ENCODE data around the gene CAPS2. TPM values are rescaled to one million over a fixed set of nuclear protein-coding genes. Genes with fewer than 3 reads are reported as not detected.
A peak's percentile ranks its signal among the peaks of the same experiment; 100 is the strongest.

Gene CAPS2
- total RNA-seq, 2 experiments from 2014 or later, result 1.9 to 2.5 TPM

DNA sequence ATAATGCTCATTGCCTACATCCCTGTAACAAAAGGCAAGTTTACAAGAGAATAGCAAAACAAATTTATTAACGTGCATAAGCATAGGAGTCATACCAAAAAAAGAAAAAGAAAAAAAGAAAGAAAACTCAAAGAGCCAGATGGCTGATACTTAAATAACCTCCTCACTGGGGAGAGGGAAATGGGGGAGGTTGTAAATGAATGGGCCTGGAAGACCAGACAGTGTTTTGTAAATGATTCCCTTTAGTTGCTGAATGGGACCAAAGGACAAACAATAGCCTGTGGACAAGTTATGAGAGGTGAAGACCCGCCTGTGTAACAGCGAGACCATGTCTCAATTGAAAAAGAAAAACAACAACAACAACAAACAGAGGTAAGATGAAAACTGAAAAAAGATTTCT lies 35.3 kb downstream of the CAPS2 start:
- H3K27me3 Mint-ChIP-seq (ENCODE audit: low read depth), result no peaks in the 10 kb centered on the region
- intact Hi-C loops (cut with micrococcal nuclease), result no loop called here
- no peaks in the 10 kb centered on the region for H3K4me1 Mint-ChIP-seq (ENCODE audit: low read depth)
- H3K27ac Mint-ChIP-seq, result no peak overlapping the region
- no peak overlapping the region for H3K4me3 Mint-ChIP-seq
- no peak for DNase-seq
- no peaks in the 10 kb centered on the region for H3K9me3 Mint-ChIP-seq
- CTCF ChIA-PET, result no interaction called here
- H3K36me3 Mint-ChIP-seq (ENCODE audit: low read depth), result no peaks in the 10 kb centered on the region

DNA sequence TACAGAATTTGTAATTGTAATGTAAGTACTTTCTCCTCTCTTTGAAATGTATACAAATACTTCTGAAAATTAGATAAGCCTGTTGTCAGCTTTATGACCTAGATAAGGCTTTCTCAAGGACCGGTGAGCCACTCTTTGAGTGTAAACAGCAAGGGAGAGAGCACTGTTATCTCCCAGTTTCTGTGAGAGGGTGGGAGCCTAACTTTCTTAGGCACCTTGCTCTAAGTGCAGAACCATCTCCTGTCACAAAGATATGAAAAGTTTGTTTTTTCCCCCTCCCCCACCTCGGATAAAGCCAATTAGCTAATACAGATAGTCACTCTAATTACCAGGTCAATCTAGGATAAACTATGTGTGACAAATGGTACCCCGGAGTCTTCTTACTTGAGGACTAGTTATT lies 35.8 kb downstream of the CAPS2 start:
- Mint-ChIP-seq H3K4me3 (no peak overlapping the region), H3K4me1 (ENCODE audit: low read depth) (no peaks in the 10 kb centered on the region), H3K27ac (no peak overlapping the region), H3K9me3 (no peaks in the 10 kb centered on the region), H3K27me3 (ENCODE audit: low read depth) (no peaks in the 10 kb centered on the region), H3K36me3 (ENCODE audit: low read depth) (no peaks in the 10 kb centered on the region)
- intact Hi-C loops (cut with micrococcal nuclease), result no loop called here
- DNase-seq, result no peak
- CTCF ChIA-PET, result no interaction called here

DNA sequence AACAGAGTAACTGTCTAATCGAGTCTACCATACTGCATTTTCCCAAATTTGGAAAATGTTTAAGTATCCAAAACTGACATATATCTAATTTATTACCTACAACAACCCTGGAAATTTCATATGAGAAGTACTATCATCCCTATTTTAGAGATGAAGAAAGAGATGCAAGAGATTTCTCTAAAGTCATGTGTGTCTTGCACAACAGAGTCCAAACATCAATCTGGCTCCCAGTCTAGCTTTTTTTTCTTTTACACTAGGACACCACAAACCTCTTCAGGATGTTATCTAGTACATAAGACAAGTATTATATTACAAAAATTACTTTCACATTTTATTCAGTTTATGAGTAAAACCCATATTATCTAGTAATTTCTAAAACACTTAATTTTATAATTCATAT lies 39.1 kb downstream of the CAPS2 start:
- Mint-ChIP-seq H3K4me3 (no peak overlapping the region), H3K27ac (no peak overlapping the region), H3K27me3 (ENCODE audit: low read depth) (no peaks in the 10 kb centered on the region), H3K9me3 (no peaks in the 10 kb centered on the region), H3K4me1 (ENCODE audit: low read depth) (no peaks in the 10 kb centered on the region), H3K36me3 (ENCODE audit: low read depth) (no peaks in the 10 kb centered on the region)
- intact Hi-C loops (cut with micrococcal nuclease), result no loop called here
- CTCF ChIA-PET, result no interaction called here
- DNase-seq, result no peak

DNA sequence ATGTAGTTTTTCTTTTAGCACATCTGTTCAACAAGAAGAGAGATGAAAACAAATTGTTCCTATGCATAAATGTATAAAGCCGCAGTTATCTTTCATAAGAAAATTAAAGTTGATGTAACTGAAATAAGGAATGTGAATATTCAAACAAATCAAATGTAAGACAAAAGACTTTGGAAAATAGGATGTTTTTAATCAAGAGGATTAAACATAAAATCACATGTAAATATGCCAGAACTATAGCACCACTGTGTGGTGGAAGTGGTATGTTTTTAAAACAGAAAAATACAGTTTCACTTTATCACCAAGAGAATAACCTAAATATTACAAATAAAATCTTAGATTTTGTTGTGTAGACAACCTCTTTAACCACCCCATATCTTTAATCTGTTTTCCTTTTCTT lies 40.4 kb downstream of the CAPS2 start:
- Mint-ChIP-seq H3K27ac (no peak overlapping the region), H3K27me3 (ENCODE audit: low read depth) (no peaks in the 10 kb centered on the region), H3K9me3 (no peaks in the 10 kb centered on the region), H3K4me3 (no peak overlapping the region), H3K4me1 (ENCODE audit: low read depth) (no peaks in the 10 kb centered on the region), H3K36me3 (ENCODE audit: low read depth) (no peaks in the 10 kb centered on the region)
- CTCF ChIA-PET, result interaction anchor here (0.7 kb wide), 1 partner anchor 158 kb away, joined by 4 read pairs; no protein-coding TSS in a partner anchor
- intact Hi-C loops (cut with micrococcal nuclease), result loop anchor here (1.0 to 5.0 kb wide), 3 partner anchors 132 to 600 kb away; no protein-coding TSS in a partner anchor
- DNase-seq, result no peak

DNA sequence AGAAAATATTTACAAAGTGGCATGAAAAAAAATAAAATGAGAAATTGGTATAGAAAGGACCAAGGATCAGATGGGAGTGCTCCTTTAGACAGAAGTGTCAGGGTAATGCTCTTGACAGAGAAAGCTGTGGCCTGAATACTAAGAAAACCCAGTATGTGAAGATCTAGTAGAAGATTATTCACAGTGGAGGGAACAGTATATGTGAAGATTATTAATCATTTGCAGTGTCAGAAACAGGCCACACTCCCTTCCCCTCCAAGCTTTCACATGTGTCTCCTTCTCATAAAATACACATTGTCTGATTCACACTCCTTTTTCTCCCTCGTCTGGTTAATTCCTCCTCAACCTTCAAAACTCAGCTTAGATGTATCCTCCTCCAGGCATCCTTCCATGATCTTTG lies 41.3 kb downstream of the CAPS2 start:
- Mint-ChIP-seq H3K4me1 (ENCODE audit: low read depth) (no peaks in the 10 kb centered on the region), H3K27ac (no peak overlapping the region), H3K27me3 (ENCODE audit: low read depth) (no peaks in the 10 kb centered on the region), H3K9me3 (no peaks in the 10 kb centered on the region), H3K4me3 (no peak overlapping the region), H3K36me3 (ENCODE audit: low read depth) (no peaks in the 10 kb centered on the region)
- no peak for DNase-seq
- CTCF ChIA-PET, result interaction anchor here (0.6 to 1.6 kb wide), 3 partner anchors 13 to 44 kb away, joined by 3 read pairs; no protein-coding TSS in a partner anchor
- intact Hi-C loops (cut with micrococcal nuclease), result loop anchor here (1.0 to 5.0 kb wide), 2 partner anchors 132 to 486 kb away; no protein-coding TSS in a partner anchor

DNA sequence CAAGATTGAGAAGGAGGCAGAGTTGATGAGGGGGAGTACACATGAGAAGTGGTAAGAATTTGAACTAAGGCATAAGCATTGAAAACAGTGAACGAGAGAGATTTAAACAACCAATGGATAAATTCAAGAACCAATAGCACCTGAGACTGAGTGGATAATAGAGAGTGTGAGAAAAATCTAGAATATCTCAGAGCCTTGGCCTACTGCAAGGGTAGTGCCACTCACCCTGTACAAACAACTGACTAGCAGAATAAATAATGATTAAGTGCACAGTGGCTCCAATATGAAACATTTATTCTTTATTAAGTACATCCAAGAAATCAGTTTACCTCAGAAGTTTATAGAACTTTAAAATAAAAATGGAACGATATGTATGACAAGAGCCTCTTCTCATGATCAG lies 54.4 kb downstream of the CAPS2 start:
- Mint-ChIP-seq H3K27me3 (ENCODE audit: low read depth) (no peaks in the 10 kb centered on the region), H3K36me3 (ENCODE audit: low read depth) (no peaks in the 10 kb centered on the region), H3K4me3 (no peak overlapping the region), H3K27ac (no peak overlapping the region), H3K9me3 (no peaks in the 10 kb centered on the region), H3K4me1 (ENCODE audit: low read depth) (no peaks in the 10 kb centered on the region)
- no peak for DNase-seq
- intact Hi-C loops (cut with micrococcal nuclease), result no loop called here
- CTCF ChIA-PET, result no interaction called here

DNA sequence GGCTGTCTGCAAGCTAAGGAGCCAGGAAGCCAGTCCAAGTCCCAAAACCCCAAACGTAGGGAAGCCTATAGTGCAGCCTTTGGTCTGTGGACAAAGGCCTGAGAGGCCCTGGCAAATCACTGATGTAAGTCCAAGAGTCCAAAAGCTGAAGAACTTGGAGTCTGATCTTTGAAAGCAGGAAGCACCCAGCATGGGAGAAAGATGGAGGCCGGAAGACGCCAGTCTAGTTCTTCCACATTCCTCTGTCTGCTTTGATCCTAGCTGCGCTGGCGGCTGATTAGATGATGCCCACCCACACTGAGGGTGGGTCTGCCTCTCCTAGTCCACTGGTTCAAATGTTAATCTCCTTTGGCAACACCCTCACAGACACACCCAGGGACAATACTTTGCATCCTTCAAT lies 58.5 kb downstream of the CAPS2 start:
- no peaks in the 10 kb centered on the region for H3K27me3 Mint-ChIP-seq (ENCODE audit: low read depth)
- intact Hi-C loops (cut with micrococcal nuclease), result no loop called here
- CTCF ChIA-PET, result no interaction called here

DNA sequence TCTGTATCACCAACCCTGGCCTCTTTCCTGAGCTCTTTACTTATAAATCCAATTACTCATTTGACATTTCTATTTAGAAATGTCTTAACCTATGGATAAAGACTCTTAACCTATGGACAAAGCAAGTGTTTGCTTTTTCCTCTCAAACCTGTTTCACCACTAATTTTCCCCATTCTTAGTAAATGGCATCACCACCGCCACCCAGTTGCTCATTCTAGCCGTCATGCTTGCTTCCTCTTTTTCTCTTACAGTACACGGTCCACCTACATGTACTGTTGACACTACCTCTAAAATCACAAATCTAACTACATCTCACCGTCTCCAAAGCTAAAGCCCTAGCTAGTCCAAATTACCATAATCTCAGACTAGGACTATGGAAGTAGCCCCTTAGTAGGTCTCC lies 60.0 kb downstream of the CAPS2 start:
- H3K27ac Mint-ChIP-seq, result no peak overlapping the region
- H3K9me3 Mint-ChIP-seq, result peaks cover 3% of the 10 kb centered on the region
- CTCF ChIA-PET, result no interaction called here

More for the DNA sequence above, 58.5 kb downstream of the CAPS2 start:
- no peaks in the 10 kb centered on the region for H3K4me1 Mint-ChIP-seq (ENCODE audit: low read depth)
- H3K9me3 Mint-ChIP-seq, result no peaks in the 10 kb centered on the region
- no peak for DNase-seq
- no peak overlapping the region for H3K27ac Mint-ChIP-seq
- no peaks in the 10 kb centered on the region for H3K36me3 Mint-ChIP-seq (ENCODE audit: low read depth)
- no peak overlapping the region for H3K4me3 Mint-ChIP-seq

DNA sequence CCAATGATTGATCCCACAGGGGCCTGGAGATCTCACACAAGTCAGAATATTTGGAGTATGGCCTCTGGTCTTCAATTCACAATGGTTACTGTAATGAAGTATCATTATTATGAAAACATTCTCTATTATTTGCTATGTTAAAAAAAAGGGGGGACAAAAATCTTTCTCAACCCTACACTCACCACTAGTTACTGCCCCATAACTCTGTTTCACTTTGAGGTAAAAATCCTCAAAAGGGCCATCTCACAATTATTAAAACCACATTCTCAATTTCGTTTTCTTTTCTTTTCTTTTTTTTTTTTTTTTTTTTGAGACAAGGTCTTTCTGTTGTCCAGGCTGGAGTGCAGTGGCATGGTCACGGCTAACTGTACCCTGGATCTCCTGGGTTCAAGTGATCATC lies 60.9 kb downstream of the CAPS2 start:
- no peaks in the 10 kb centered on the region for H3K27me3 Mint-ChIP-seq (ENCODE audit: low read depth)
- no peak overlapping the region for H3K4me3 Mint-ChIP-seq
- no peaks in the 10 kb centered on the region for H3K36me3 Mint-ChIP-seq (ENCODE audit: low read depth)
- H3K4me1 Mint-ChIP-seq (ENCODE audit: low read depth), result no peaks in the 10 kb centered on the region
- CTCF ChIA-PET, result no interaction called here
- intact Hi-C loops (cut with micrococcal nuclease), result no loop called here
- no peak overlapping the region for H3K27ac Mint-ChIP-seq
- no peak for DNase-seq
- H3K9me3 Mint-ChIP-seq, result peaks cover 3% of the 10 kb centered on the region

More for the DNA sequence above, 60.0 kb downstream of the CAPS2 start:
- Mint-ChIP-seq H3K4me1 (ENCODE audit: low read depth) (no peaks in the 10 kb centered on the region), H3K27me3 (ENCODE audit: low read depth) (no peaks in the 10 kb centered on the region), H3K36me3 (ENCODE audit: low read depth) (no peaks in the 10 kb centered on the region), H3K4me3 (no peak overlapping the region)
- intact Hi-C loops (cut with micrococcal nuclease), result no loop called here
- no peak for DNase-seq

DNA sequence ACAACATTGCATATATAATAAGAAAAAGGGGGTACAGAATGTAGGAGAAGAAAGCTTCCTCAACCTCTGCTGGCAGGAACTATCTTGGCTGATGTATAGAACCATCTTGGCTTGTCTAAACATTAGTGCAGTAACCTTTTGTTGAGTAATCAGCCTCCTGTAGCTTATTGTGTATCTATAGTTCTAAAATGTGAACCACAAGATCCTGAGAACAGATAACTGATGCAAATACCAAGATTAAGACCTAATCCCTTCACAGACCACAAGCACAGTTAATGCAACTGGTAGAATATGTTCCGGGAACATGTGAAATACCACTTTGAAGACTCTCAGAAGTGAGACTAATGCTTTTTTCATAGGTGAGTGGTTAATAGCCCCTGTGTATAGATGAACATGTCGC lies 69.8 kb downstream of the CAPS2 start:
- H3K4me1 Mint-ChIP-seq (ENCODE audit: low read depth), result peaks cover 9% of the 10 kb centered on the region
- H3K36me3 Mint-ChIP-seq (ENCODE audit: low read depth), result no peaks in the 10 kb centered on the region
- no peak overlapping the region for H3K27ac Mint-ChIP-seq
- H3K9me3 Mint-ChIP-seq, result no peaks in the 10 kb centered on the region
- no peak for DNase-seq
- H3K4me3 Mint-ChIP-seq, result no peak overlapping the region
- no peaks in the 10 kb centered on the region for H3K27me3 Mint-ChIP-seq (ENCODE audit: low read depth)
- CTCF ChIA-PET, result no interaction called here
- intact Hi-C loops (cut with micrococcal nuclease), result no loop called here

DNA sequence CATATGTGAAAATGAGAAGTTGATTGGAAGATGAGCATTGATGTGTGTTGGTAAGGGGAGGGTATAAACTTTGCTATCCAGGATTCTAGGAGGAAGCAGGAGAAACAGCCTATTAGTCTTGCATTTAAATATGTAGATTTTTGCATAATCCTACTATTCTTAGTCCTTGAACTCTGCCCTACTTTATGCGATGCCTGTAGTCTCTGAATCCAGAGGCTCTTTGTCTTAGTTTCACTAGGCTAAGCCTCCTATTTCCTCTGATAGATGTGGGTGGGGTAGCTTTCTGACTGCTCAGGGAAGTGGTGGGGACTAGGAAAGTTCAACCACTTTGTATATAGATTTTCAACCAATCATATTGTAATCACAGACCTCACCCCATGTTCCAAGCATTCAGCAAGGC lies 71.0 kb downstream of the CAPS2 start:
- intact Hi-C loops (cut with micrococcal nuclease), result no loop called here
- H3K9me3 Mint-ChIP-seq, result no peaks in the 10 kb centered on the region
- no peaks in the 10 kb centered on the region for H3K36me3 Mint-ChIP-seq (ENCODE audit: low read depth)
- H3K27ac Mint-ChIP-seq, result no peak overlapping the region
- CTCF ChIA-PET, result no interaction called here
- DNase-seq, result no peak
- no peaks in the 10 kb centered on the region for H3K27me3 Mint-ChIP-seq (ENCODE audit: low read depth)
- H3K4me3 Mint-ChIP-seq, result no peak overlapping the region
- peaks cover 9% of the 10 kb centered on the region for H3K4me1 Mint-ChIP-seq (ENCODE audit: low read depth)

DNA sequence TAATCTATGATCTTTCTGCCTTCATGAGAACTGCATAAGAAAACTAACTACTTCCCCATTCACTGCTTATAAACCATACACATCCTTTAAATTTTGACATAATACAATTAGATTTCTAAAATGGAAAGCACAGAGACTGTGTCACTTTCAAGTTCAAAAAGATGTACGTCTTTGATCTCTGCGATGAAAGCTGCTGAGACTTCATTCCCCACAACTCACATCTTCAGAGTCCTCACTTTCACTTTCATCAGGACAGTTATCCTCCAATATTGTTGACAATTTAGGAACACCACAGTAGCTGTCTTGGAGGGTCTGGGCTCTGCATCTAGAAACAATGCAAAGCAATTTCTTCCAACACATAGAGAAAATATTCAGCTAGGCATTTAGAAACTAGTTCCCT lies 72.6 kb downstream of the CAPS2 start:
- CTCF ChIA-PET, result interaction anchor here (1.1 kb wide), 1 partner anchor 229 kb away, joined by 3 read pairs; no protein-coding TSS in a partner anchor
- intact Hi-C loops (cut with micrococcal nuclease), result no loop called here
- H3K36me3 Mint-ChIP-seq (ENCODE audit: low read depth), result no peaks in the 10 kb centered on the region
- no peak overlapping the region for H3K4me3 Mint-ChIP-seq
- H3K4me1 Mint-ChIP-seq (ENCODE audit: low read depth), result peaks cover 9% of the 10 kb centered on the region
- no peaks in the 10 kb centered on the region for H3K9me3 Mint-ChIP-seq
- H3K27ac Mint-ChIP-seq, result peak overlapping the region; percentile 58
- H3K27me3 Mint-ChIP-seq (ENCODE audit: low read depth), result no peaks in the 10 kb centered on the region
- DNase-seq, result no peak

DNA sequence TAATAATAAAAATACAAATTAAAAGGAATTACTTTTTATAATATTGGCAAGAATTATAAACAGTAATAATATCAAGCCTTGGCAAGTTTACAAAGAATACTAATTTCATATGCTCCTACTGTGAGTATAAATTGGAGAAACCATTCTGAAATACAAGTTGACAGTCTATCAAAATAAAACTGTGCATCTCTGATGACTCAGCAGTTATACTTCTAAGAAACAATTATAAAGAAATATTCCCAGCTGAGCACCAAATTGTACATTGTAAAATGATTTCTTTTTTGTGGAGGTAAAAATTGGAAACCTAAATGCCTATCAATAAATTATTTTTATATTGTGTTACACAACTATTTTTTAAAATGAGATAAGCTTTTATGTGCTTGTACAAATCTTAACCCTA lies 85.0 kb downstream of the CAPS2 start:
- no peak for DNase-seq
- no peak overlapping the region for H3K4me3 Mint-ChIP-seq
- H3K36me3 Mint-ChIP-seq (ENCODE audit: low read depth), result no peaks in the 10 kb centered on the region
- H3K9me3 Mint-ChIP-seq, result peaks cover 4% of the 10 kb centered on the region
- no peaks in the 10 kb centered on the region for H3K4me1 Mint-ChIP-seq (ENCODE audit: low read depth)
- intact Hi-C loops (cut with micrococcal nuclease), result no loop called here
- no peaks in the 10 kb centered on the region for H3K27me3 Mint-ChIP-seq (ENCODE audit: low read depth)
- CTCF ChIA-PET, result no interaction called here
- no peak overlapping the region for H3K27ac Mint-ChIP-seq

DNA sequence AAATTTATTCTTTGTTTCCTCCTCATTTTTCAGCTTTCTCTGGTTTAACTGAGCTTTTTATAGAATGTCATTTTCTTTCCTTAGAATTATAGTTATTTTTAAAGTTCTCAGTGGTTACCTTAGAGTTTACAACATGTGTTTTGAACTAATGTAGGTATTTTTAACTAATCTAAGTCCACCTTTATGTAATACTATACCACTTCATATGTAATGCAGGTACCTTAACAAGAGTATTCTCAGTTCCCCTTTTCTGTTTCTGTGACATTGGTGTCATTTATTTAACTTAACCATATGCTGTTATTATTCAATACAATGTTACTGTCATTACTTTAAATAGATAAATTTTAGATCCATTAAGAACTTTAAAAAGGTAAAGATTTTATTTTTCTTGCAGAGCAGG lies 90.1 kb downstream of the CAPS2 start:
- Mint-ChIP-seq H3K9me3 (peaks cover 4% of the 10 kb centered on the region), H3K27ac (no peak overlapping the region), H3K4me3 (no peak overlapping the region), H3K4me1 (ENCODE audit: low read depth) (no peaks in the 10 kb centered on the region), H3K36me3 (ENCODE audit: low read depth) (no peaks in the 10 kb centered on the region), H3K27me3 (ENCODE audit: low read depth) (no peaks in the 10 kb centered on the region)
- intact Hi-C loops (cut with micrococcal nuclease), result no loop called here
- CTCF ChIA-PET, result no interaction called here
- DNase-seq, result no peak

Data from activated naive CD4-positive, alpha-beta T cell treated with anti-CD3 and anti-CD28 coated beads for 36 hours (primary cell).